GM21515 (cell line): ENCODE measurements around the gene C1orf226.

Experiments used
- ATAC-seq: cut with Tn5 transposase; IDR thresholded peaks from one replicate; pipeline ENCODE4 v1.9.1; 2021; ENCODE audit not compliant: unreplicated experiment

Gene C1orf226

DNA sequence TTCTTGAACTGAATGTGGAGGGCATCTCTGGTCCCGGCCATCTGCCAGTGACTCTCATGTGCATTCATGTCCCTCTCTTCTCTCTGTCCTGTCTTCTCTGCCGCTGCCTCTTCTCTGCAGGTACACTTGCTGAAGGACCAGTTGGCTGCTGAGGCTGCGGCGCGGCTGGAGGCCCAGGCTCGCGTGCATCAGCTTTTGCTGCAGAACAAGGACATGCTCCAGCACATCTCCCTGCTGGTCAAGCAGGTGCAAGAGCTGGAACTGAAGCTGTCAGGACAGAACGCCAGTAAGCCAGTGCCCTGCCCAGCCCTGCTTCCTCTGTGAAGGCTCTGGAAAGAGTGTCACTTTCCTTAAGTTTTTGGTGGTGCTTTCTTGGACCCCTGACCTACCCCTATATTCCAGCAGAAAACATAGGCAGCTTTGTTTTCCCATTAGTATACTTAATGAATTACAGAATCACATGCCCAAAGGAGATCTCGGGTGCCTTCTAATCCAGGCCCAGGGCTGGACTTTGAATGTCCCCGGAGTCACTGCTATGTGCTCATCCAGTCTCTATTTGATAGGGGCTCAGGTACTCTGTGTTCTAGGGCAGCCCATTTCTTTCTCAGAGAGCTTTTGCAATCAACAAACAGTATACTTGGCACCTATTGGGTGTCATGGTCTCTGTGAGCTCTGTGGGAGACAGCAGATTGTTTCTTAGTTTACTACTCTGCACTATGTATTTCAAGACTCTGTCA, 16.1 kb upstream of the C1orf226 start:
- no peak for ATAC-seq

DNA sequence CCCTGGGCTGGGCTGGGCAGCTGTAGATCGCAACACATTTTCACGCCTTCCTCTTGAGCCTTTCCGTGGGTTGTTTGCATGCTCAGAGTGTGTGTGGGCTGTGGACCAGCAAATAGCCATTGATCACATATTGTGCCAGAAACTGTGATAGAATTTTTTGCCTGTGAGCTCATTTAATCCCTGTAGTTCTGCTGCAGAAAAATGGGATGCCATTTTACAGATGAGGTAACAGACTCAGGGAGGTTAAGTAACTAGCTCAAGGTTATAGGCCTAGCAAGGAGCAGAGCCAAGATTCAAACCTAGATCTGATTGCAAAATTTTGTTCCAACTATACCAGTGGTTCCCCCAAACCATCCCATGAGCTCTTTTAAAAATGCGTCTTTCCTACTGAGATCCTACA, 15.4 kb upstream of the C1orf226 start:
- no peak for ATAC-seq

DNA sequence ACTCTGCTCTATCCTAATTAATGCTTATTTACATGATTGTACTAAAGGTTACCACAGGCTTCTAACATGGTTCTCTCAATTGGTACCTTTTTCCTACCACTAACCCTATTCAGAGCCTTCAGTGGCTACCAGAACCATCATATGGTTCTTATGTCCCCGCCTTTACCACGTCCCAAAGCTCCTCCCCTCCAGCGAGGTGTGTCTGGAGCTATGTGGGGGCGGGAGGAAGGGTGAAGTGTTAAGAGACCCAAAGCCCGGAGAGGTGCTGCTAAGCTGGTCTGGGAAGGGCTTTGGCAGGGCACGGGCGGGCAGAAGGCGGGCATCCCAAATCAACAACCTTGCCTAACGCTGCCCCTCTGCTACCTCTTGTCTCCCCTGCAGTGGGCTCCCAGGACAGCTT, 14.9 kb upstream of the C1orf226 start:
- ATAC-seq: no peak

DNA sequence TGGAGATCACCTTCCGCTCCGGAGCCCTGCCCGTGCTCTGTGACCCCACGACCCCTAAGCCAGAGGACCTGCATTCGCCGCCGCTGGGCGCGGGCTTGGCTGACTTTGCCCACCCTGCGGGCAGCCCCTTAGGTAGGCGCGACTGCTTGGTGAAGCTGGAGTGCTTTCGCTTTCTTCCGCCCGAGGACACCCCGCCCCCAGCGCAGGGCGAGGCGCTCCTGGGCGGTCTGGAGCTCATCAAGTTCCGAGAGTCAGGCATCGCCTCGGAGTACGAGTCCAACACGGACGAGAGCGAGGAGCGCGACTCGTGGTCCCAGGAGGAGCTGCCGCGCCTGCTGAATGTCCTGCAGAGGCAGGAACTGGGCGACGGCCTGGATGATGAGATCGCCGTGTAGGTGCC, 14.5 kb upstream of the C1orf226 start:
- ATAC-seq: no peak

DNA sequence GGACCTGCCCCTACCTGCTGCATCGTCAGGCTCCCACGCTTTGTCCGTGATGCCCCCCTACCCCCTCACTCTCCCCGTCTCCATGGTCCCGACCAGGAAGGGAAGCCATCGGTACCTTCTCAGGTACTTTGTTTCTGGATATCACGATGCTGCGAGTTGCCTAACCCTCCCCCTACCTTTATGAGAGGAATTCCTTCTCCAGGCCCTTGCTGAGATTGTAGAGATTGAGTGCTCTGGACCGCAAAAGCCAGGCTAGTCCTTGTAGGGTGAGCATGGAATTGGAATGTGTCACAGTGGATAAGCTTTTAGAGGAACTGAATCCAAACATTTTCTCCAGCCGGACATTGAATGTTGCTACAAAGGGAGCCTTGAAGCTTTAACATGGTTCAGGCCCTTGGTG, 13.8 kb upstream of the C1orf226 start:
- no peak for ATAC-seq

DNA sequence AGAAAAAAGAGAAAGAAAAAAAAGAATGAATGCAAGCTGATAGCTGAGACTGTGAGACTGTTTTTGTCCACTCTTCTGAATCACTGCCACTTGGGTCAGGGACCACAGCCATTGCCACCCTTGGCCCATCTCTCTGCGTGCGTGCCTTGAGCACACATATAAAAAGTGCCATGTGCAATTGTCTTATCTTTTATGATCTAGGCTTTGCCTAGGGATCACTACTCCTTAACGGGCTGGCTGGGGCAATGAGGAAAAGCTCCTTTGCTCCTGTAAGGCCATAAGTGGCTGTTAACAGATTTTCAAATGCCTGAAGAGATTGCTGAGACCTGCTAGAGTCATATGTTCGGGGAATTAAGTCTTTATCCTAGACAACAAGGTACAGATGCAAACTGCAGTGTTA, 13.1 kb upstream of the C1orf226 start:
- no peak for ATAC-seq

DNA sequence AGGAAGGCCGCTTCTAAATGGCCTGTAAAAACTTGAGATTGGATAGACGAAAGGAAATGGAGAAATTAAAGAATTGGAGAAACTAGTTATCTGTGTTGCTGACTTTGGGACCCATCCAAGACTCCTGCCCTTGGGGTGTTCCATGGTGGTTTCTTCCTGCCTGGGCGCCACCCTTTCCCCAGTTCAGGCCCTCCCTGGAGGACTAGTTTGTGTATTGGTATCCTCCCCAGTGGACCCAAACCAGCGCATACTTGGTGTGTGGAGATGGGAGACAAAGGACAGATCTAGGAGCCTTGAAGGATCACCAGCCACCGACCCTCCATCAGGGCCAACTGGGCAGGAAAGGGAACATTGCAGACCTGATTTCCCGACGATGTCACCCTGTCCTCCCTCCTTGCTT, 12.0 kb upstream of the C1orf226 start:
- no peak for ATAC-seq

DNA sequence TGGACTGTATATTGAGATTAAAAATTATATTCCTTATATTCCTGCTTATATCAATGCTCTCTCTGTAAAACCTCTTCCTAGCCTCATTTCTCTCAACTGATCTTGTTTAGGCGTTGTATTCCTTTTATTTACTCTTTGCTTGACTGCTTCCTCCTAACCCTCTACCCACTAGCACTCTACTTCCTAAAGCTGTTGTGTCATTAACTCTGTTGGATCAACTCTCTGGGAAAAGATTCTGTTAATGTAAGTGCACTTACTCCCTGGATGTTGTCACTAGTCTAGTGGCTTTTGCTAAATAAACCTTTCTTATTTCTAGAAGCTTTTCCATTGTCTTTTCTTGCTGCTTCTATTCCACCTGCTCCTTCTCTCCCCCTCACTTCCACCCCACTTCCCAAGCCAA, 11.4 kb upstream of the C1orf226 start:
- no peak for ATAC-seq

DNA sequence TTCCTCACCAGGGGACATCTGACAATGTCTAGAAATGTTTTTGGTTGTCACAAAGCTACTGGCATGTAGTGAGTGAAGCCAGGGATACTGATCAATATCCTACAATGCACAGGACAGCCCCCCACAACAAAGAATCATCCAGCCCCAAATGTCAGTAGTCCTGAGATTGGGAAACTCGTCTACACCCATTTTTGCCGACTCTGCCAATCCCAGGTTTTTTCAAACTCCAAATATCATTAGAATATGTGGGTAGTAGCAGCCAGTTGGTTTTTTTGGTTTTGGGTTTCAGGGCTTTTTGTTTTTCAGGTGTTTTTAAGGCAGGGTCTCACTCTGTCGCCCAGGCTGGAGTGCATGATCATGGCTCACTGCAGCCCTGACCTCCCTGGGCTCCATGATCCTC, 10.8 kb upstream of the C1orf226 start:
- no peak for ATAC-seq

DNA sequence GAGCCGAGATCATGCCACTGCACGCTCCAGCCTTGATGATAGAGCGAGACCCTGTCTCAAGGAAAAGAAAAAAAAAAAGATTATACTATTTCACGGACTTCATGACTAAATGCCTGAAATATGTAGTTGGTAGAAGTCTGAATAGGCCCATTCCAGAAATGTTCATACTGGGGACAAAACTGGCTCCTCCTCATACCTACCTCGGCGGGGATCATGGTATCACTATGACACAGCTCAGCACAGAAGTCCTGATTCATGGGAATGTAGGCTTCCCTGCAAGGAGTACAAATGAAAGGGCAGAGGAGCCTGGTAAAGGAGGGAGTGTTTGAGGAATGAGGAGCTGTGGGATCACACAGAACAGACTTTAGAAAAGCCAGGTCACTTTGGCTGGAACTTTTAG, 9.9 kb upstream of the C1orf226 start:
- ATAC-seq: no peak

DNA sequence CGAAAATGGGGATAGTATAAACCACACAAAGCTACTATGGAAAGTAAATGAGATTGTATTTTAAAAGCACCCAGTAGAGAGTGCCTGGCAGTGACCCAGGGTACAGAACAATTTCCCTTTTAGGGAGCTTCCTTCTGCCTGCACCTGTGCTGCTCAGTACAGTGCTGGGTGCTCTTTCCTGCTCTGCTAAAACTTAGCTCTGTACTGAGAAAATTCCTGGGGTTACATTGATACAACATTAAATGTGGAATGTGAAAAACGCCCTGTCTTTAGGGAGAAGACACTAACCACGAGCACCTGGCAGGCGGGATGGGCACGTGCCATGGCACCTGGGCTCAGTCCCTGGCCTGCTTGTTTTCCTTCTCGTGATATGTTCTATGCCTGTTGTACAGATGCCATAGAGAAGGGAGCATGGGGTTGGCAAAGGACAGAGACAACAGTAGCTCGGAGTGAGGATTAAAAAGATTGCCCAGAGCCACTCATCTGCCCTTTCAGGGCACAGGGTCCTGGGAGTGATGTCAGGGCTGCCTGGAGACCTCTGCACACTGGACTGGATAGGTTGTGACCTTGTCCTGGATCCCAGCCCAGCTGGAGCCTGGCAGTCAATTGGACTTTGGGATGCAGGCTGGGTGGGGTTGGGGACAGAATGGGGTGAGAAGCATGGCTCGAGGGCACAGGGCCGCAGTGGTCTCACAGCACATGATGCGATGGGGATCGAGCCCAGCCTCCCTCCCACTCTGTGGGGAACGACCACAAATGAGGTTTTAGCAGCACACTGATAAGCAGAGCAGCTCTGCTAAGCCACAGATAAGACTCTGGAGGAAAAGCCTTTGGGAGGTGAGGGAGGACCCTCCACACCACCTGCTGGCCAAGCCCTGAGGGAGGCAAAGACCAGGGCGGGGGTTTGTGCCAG, 9.1 kb upstream of the C1orf226 start:
- ATAC-seq: no peak

DNA sequence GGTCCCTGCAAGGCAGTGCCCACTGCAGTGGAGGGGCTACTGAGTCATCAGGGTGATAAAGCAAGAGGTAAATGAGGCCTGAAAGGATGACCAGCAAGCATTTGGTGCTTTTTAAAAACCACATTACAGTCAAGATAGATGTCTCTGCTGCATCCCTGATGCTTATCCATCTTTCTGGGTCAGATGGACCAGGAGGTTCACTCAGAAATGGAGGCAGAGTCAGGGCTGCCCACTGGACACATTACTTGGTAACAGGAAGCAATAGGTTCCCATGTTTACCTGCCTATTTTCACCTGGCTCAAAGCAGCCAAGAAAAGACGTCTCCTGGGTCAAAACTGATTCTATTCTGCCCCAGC, 8.5 kb upstream of the C1orf226 start:
- ATAC-seq: no peak

DNA sequence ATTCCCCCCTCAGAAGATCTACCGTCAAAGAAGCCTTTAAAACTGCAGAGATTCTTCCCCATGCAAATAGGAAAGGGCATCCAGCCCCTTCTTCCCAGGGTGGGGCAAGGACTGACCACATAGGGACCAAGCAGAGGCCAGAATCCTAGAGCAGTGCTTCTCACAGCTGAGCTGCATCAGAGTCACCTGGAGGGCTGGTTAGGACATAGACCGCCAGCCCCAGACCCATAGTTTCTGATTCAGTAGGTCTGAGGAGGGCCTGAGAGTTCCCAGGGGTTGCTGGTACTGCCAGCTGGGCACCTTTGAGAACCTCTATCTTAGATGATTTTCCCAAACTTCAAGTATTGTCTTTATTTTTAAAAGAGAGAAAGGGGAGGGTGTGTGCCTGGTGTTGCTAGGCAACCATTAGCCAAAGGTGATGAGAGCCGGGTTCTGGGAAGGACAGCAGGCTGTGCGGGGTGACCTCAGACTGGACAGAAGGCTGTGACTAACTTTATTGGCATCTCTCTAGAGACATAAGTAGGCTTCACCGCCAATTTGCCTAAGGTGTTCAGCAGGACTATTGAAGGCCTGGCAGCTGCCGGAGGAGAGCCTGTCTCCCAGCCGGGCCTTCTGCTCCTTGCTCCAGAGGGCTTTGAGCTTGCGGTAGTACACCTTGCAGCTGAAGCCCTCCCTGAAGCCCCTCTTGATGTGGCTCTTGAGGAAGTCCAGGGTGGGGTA, 7.8 kb upstream of the C1orf226 start:
- no peak for ATAC-seq

DNA sequence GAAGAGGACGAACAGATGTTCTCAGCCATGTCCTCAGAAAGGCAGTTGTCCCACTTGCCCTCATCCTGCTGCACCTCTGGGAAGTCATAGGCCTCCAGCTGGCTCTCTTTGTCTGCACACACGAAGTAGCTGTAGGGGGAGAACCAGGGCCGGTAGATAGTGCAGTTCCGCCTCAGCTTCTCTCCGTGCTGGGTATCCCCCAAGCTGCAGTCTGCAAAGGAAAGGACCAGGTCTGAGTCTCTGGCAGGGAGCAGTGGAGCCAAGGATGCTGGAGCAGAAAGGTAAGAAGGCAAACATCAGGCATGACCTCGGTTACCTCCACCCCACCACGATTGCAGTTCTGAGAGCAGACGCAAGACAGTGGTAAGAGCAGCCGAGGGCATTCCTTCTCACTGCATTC, 7.1 kb upstream of the C1orf226 start:
- no peak for ATAC-seq

DNA sequence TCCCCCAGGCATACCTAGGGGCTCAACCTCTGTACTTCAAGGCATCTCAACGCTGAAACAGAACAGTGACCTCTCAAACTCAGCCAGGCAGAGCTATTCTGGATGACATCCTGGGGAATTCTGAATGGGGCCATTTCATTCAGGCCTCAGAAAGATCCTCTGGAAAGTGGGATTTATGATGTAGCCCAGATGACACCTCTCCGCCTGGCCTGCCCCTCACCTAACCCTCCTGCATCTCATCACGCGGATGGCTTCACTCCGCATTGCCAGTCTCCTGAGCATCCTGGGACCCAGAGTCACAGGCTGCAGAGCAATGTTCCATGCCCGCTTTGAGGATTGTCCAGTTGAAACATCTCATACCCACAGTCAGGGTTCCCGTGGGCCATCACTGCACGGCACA, 6.1 kb upstream of the C1orf226 start:
- ATAC-seq: no peak

DNA sequence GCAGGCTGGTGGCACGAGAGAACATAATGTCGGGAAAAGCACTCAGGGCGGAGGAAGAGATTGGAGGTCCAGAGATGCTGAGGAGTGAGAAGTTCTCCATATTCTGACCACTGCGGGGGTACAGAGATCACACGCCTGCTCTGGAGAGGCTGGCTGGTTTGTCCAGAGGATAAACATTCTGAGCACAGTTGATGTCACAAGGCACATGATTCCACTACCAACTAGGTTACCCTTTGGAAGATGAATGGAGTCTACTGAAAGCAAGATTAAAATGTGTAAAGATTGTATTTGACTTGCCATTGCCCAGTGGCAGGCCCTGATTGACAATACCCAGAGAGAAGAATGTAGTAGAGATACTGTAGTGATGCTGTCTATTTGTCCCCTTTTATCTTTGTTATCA, 4.8 kb upstream of the C1orf226 start, which contains the start of gene SPATA46:
SPATA46 (minus strand) TSS at position 164 of the 400 bp plus-strand sequence; CDS start at position 100, 64 bp downstream.
- no peak for ATAC-seq

DNA sequence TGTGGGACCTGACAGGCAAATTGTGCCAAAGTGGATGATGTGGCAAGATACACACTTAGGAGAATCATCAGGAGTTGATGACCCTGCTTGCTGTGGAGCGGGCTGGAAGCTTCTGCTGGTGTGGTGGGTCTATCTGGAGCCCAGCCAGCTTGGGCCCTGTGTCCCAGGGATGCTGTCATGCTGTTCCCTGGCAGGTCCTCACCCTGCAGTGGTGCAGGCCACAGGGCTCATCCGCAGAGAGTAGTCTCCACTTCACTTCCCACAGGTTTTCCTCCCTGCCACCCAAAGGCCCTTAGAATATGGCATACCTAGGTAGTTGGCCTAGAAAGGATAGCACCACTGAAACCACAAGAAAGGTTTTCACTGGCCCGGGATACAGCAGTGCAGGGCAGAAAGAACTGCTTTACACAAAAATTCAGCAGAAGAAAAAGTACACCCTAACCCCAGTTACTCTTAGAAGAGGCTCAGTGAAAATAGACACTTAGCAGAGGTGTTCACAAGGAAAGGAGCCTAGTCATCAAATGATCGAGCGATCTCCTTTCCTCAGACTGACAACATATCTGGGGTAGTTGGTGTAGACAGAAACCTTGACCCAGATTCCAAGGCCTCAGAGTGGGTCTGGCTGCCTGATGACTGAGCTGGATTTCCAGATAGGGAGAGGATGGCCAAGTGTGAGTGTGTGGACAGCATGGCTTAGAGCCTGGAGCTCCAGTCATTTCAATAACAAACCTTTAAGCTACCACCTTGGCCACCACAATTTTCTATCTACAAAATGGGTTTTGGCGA, 1.3 kb upstream of the C1orf226 start:
- no peak for ATAC-seq

DNA sequence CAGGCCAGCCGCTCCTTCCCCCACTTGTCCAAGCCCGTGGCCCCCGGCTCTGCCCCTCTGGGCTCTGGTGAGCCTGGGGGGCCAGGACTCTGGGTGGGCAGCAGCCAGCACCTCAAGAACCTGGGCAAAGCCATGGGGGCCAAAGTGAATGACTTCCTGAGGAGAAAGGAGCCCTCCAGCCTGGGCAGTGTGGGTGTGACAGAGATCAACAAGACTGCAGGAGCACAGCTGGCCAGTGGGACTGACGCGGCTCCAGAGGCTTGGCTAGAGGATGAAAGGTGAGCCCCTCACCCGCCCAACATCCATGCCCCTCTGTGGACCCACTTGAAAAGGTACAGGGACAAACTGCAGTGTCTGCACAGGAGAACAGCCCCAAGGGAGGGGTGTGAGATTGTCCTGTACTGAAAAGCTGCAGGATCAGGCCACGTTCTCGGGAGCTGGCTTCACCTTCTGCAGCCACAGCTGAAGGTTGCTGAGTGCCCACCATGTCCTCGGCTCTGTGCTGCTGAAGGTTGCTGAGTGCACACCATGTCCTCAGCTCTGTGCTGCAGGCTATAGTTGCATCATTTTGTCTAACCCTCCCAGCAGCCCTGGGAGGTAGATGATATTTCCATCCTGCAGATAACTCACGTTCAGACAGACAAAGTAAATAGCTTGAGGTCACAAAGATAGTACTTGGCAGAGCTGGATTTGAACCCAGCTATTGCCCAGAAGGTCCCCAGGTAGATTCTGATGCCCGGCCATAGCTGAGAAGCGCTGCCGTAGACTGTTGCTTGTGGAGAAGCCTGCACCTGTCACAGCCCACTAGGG, 618 bp downstream of the C1orf226 start:
- no peak for ATAC-seq

DNA sequence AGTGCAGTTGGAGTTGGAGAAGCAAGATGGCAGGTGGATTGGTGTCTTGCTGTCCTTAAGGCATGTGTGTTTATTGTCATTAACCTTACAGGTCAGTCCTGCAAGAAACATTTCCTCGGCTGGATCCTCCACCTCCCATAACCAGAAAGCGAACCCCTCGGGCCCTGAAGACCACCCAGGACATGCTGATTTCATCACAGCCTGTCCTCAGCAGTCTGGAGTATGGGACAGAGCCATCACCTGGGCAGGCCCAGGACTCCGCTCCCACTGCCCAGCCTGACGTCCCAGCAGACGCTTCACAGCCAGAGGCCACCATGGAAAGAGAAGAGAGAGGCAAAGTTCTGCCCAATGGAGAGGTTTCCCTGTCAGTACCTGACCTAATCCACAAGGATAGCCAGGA, 1.6 kb downstream of the C1orf226 start:
- ATAC-seq: no peak

DNA sequence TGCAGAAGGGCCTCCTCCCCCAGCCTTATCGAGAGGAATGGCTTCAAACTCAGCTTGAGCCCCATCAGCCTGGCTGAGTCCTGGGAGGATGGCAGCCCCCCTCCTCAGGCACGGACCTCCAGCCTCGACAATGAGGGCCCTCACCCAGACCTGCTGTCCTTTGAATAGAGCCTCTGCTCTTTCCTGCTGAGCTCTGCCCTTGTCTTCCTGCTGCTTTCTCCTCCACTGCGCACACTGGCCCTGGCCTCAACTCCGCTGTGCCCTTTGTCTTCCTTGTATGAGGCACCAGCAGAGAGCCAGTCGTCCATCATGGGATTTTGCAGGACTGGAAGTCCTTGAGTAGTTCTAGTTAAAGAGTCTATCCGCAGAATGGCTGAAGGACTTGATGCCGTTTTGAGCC, 2.0 kb downstream of the C1orf226 start:
- no peak for ATAC-seq
